ENCODE data around the gene FBN3. TPM values are rescaled to one million over a fixed set of nuclear protein-coding genes. Genes with fewer than 3 reads are reported as not detected.

The FBN3 gene
- total RNA-seq, 1 donor from 2014 or later: under 0.01 TPM

DNA sequence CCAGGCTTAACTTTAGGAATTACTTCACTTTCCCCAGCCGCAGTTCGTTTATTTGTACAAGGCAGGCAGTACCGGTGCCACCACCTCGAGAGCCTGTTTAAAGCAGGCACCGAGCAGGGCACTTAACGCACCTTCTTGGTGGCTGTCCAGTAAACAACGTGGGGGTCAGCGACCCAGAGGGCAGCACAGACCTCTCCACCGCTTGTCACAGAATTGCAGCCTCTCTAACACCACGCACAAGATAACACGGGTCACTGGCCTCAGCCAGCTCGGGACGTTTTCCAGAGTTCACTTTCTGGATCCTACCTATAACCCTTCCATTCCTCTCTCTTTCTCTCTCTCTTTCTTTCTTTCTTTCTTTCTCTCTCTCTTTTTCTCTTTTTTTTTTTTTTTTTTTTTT lies 127.1 kb downstream of the FBN3 start:
- no peak for DNase-seq (ENCODE audit: low spot score)

DNA sequence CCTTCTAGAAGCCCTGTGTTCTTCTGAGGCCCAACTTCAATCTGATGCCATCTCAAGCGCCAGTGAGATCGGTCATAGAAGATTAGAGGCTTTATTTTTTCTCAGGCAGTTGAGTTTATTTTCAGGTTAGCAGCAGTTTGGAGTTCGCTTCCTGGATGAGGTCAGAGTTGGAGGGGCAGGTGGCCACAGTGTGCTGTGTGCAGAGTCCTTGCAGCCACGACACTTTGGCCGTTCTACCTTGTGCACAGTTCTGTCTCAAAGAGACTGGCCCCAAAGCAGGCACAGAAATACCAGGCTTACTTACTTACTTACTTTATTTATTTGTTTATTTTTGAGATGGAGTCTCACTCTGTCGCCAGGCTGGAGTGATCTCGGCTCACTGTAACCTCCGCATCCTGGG lies 128.0 kb downstream of the FBN3 start:
- no peak for DNase-seq (ENCODE audit: low spot score)

DNA sequence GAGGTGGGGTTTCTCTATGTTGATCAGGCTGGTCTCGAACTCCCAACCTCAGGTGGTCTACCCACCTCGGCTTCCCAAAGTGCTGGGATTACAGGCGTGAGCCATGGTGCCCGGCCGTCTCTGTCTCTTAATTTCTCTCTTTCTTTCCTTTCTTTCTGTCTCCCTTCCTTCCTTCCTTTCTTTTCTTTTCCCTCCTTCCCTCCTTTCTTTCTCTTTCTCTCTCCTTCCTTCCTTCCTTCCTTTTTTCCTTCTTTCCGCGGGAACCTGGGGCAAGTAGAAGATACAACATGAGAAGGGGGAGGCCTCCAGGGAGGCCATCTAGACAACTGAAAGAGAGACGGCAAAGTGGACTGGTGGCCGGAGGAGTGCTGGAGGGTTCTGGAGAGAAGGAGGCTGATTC lies 128.7 kb downstream of the FBN3 start:
- no peak for DNase-seq (ENCODE audit: low spot score)

DNA sequence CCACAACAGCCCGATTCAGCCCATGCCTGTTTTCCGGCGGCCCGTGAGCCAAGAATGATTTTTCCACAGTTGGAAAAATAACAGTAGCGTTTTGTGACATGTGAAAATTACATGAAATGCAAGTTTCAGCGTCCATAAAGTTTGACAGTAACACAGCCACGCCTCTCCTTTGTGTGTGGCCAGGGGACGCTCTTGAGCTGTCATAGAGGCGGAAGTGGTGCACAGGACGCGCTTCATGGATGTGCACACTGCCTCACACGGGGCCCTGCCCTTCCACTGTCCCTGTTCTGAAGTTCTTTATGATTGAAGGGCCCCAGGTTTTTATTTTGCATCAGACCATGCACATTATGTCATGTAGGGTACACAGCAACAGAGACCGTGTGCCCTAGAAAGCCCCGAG lies 131.6 kb downstream of the FBN3 start:
- DNase-seq (ENCODE audit: low spot score): no peak

Other genes with a start within 250 kb of the FBN3 start
- gene MAP2K7, start 245.7 kb downstream of the FBN3 start, total RNA-seq (ENCODE audit: insufficient read depth, low replicate concordance): 9.6 TPM
- gene TGFBR3L, start 234.8 kb downstream of the FBN3 start, total RNA-seq (ENCODE audit: insufficient read depth, low replicate concordance): not detected
- gene SNAPC2, start 229.3 kb downstream of the FBN3 start, total RNA-seq (ENCODE audit: insufficient read depth, low replicate concordance): 8.9 TPM
- 6.0 TPM for gene CTXN1, start 223.5 kb downstream of the FBN3 start, total RNA-seq (ENCODE audit: insufficient read depth, low replicate concordance)
- 58.0 TPM for gene TIMM44, start 205.9 kb downstream of the FBN3 start, total RNA-seq (ENCODE audit: insufficient read depth, low replicate concordance)
- gene ELAVL1, start 144.0 kb downstream of the FBN3 start, total RNA-seq (ENCODE audit: insufficient read depth, low replicate concordance): 16.1 TPM
- not detected for gene CCL25, start 96.8 kb downstream of the FBN3 start, total RNA-seq (ENCODE audit: insufficient read depth, low replicate concordance)
- 17.8 TPM for gene CERS4, start 59.8 kb upstream of the FBN3 start, total RNA-seq (ENCODE audit: insufficient read depth, low replicate concordance)
- gene CD320, start 158.8 kb upstream of the FBN3 start, total RNA-seq (ENCODE audit: insufficient read depth, low replicate concordance): 4.1 TPM
- not detected for gene NDUFA7, start 171.8 kb upstream of the FBN3 start, total RNA-seq (ENCODE audit: insufficient read depth, low replicate concordance)
- 424 TPM for gene RPS28, start 171.9 kb upstream of the FBN3 start, total RNA-seq (ENCODE audit: insufficient read depth, low replicate concordance)
- 3.9 TPM for gene KANK3, start 193.7 kb upstream of the FBN3 start, total RNA-seq (ENCODE audit: insufficient read depth, low replicate concordance)
- gene ANGPTL4, start 214.6 kb upstream of the FBN3 start, total RNA-seq (ENCODE audit: insufficient read depth, low replicate concordance): 5.3 TPM
- 42.6 TPM for gene RAB11B, start 240.8 kb upstream of the FBN3 start, total RNA-seq (ENCODE audit: insufficient read depth, low replicate concordance)

Measured in umbilical cord (tissue), 2 donors.